HG03442 (cell line): ENCODE data around the gene HMGN4.

Source experiments
- ATAC-seq: cut with Tn5 transposase; IDR thresholded peaks from one replicate; pipeline ENCODE4 v1.9.1; 2021; ENCODE audit warnings: mild to moderate bottlenecking, moderate library complexity; ENCODE audit not compliant: unreplicated experiment

Gene HMGN4

DNA sequence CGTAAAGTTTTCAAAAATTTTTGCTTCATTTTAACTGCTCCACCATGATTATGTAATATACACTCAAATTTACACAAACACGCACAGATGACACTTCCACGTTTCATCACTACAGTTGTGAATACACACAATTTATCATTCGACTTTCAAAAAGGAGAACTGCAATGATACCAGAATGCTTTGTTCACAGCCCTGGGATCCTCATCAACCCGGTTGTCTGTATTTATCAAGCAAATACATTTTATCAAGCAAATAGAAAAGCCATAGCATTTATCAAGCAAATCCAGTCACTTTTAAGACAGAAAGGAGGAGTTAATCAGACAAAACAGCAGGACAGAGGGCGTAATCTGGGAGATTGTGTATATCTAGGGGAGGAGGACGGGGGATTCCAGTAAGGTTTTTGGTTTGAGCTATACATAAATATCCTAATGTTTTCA, 38.3 kb downstream of the HMGN4 start:
- ATAC-seq = no peak

DNA sequence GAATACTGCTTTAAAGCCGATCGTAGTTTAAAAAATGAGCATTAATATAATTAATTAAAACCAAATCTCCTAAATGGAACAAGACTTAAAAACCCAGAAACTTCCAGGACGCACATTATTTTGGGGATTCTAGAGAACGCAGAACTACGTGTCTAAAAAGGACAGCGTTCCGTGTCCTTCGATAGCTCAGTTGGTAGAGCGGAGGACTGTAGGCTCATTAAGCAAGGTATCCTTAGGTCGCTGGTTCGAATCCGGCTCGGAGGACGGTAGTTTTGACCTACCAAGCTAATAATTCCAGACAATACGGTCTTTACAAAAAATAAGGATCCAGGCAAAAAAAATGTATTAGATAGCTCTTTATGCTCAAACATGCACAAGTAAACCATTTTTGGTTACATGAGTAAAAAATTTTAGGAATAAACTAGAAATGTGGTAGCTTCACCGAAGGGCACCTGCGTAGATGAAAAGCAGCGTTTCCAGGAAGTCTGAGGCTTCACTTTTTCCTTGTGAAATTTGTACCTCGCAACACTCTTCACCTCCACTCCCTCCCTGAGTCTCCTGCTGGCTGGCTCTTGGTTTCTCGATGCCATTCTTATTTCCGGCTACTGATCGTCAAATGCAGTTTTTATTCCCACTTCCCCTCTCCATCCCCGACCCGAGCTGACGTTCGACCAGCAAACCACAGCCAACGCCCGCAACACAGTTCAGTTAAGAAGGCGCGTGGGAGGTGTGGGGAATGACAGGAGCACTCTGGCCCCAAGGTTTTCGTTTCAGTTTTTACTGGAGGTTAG, 39.0 kb downstream of the HMGN4 start:
- no peak for ATAC-seq

DNA sequence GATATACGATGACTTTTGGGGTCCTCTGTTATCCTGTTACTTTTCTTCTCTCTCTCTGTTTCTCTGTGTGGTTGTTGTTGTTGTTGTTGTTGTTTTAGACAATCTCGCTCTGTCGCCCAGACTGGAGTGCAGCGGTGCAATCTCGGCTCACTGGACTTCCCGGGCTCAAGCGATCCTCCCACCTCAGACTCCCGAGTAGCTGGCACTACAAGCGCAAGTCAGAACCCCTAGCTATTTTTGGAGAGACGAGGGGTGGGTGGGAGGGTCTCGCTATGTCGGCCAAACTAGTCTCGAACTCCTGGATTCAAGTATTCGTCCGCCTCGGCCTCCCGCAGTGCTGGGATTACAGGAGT, 39.5 kb downstream of the HMGN4 start:
- no peak for ATAC-seq

DNA sequence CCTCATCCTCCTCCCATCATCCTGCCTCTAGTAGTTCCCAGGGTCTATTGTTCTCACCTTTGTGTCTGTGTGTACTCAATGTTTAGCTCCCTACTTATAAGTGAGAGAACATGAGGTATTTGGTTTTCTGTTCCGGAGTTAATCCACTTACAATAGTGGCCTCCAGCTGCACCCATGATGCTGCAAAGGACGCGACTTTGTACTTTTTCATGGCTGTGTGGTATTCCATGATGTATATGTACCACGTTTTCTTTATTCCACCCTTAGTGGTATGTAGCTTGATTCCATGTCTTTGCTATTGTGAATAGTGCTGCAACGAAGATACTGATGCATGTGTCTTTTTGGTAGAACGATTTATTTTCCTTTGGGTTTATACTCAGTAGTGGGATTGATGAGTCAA, 40.1 kb downstream of the HMGN4 start:
- ATAC-seq = no peak

DNA sequence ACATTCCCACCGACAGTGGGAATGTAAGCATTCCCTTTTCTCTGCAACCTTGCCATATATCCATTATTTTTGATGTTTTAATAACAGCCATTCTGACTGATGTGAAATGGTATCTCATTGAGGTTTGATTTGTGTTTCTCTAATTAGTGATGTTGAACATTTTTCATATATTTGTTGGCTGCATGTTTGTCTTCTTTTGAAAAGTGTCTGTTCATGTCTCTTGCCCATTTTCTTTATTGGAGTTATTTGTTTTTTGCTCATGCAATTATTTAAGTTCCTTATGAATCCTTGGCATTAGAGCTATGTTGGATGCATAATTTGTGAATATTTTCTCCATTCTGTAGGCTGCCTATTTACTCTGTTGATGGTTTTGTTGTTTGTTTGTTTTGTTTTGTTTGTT, 40.6 kb downstream of the HMGN4 start:
- no peak for ATAC-seq

DNA sequence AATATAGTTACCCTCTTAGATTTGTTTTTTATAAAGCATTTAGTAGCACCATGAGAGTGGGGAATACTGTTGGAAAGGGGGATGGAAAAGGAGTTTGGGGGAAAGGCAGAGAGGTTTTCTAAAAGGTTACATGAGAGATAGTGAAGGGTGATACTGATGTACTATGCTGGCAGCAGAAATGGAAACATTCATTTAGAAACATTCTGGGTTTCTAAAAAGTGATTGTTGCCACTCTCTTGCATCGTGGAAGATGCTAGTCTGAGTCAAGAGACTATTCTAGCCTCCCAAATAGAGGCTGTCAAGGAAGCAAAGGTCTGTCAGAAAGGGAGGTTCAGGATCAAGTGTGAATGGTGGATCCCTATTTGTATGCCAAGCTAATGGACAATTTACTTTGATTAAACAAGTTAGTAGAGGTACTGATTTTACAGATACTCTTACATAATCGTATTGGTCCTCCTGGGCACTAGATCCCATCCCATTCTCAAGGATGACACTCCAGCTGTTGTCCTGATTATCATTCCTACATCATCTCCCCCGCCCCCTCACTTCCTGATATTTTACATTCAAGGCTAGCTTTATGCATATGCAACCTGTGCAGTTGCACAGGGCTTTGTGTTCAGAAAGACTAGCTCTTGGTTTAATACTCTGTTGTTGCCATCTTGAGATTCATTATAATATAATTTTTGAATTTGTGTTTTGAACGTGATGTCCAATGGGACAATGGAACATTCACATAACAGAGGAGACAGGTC, 43.2 kb downstream of the HMGN4 start:
- ATAC-seq = no peak

DNA sequence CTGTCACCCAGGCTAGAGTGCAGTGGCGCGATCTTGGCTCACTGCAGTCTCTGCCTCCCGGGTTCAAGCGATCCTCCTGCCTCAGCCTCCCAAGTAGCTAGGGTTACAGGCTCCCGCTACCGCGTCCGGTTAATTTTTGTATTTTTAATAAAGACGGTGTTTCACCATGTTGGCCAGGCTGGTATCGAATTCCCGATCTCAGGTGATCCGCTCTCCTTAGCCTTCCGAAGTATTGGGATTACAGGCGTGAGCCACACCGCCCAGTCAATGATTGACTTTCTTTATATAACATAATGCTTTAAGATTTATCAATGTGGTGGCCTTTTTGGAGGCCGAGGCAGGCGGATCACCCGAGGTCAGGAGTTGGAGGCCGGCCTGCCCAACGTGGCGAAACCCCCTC, 50.8 kb downstream of the HMGN4 start:
- ATAC-seq = no peak

DNA sequence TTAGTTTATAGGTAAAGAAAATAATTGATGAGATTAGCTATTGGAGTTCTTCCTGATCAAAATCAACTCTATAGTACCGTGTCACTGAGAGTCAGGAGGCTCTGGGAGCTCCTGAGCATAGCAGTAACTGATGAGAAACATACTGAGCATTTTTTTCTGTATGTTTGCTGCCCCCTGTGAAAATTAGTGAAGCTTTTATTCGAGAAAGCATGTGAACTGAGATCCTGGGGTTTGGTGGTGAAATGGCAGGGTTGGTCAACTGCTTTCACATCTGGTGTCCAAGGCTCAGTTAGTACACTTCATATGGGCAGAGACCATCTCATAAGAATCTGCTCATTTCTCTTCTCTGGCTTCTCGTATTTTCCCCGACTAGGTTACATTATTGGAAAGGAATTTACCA, 54.5 kb downstream of the HMGN4 start:
- no peak for ATAC-seq

DNA sequence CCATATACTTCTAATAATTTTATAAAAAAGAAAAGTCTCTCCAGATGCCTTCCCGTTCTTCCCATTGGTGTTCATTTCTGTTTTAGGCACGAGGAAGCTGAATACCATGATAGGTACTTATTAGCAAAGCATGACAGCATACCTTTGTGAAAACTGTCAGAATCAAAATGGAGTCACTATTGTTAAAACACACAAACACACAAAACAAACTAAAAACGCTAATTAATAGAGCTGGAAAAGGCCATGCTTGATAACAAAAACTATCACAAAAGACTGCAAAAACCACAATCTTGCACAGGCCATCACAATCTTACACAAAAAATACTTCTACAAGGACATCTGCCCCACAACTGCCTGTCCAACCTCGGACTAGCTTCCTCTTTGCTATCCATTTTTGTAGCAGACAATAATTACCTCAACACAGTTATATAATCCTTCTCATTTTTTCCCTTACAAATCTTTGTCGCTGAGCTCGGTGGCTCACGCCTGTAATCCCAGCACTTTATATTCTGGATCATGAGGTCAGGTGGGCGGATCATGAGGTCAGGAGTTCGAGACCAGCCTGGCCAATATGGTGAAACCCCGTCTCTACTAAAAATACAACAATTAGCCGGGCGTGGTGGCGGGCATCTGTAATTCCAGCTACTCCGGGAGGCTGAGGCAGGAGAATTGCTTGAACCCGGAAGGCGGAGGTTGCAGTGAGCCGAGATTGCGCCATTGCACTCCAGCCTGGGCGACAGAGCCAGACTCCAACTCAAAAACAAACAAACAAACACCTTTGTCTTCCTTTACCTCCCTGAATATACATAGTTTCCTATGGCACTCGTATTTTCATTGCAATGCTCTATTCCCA, 55.3 kb downstream of the HMGN4 start:
- no peak for ATAC-seq

DNA sequence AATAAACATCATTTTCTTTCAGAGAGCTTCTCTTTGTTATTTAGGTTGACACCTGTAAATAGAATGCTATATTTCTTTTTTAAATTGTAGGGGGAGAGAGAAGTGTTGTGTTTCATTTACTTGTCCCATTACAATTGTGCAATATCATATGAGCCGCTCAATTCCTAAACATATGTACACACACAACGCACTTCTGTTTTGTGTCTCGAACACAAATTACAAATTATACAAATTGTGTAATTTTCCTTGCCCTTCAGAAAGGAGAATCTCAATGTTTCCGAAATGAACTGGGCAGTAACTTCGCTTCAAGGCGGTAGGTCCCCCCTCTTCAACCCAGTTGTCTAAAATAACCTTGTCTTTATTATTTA, 55.9 kb downstream of the HMGN4 start:
- no peak for ATAC-seq

DNA sequence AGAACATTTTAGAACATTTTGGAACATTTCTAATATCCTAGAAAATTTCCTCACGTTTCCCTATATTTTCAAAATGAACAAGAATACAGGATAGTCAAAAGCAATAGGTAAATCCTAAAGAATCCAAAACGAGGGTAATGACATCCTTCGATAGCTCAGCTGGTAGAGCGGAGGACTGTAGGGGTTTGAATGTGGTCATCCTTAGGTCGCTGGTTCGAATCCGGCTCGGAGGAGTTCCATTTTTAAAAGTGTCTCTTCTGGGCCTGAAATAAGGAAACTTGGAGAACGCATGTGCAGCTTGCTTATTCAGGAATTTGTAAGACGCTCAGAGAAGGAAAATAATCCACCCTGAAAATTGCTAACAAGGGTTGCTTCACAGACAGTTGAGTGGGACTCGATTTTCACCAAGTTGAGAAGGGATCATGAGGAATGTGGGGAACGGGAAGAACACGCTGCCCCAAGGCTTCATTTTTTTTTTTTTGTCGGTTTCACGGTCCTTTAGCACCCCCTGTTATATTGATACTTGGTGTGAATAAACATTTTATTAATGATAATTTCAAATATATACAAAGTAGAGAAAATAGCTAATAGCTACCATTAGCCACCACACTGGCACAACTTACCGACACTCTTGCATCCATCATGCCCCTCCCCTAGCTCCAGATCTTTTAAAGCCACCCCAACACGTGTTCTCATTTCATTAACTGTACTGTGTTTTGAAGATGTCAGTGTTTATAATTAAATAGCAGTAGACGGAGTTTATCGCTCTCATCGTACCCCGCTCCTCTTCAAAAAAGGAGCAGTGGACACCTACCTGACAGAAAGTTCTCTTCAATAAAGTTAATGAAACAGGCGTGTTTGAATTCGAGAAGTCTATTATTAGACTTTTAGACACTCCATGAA, 56.8 kb downstream of the HMGN4 start:
- ATAC-seq = no peak

DNA sequence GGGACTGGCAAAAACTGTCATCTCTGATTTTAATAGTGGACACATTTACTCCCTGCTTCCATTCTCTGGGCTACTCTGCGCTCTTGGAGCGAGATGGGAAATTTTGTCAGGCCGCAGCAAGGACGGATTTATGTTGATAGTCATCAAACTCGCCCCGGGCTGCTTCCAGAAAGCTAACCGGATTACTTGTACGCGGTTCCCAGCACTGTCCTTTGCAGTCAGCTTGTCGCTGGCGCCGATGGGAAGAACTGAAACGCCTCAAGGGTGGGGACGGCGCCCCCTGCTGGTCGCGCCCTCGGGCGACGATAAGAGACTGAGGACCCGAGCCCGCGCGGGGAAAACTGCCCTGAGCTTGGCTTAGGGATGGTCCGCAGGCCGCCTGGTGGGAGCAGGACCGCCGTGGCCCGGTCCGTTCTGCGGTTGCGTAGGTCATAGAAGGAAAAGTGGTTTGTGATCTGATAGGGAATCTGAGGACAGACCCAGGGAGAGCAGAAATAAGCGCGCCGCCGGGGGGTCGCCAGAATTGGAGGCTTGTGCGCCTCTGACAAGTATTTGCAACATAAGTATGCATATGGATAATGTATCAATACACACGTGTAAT, 57.6 kb downstream of the HMGN4 start:
- peak; percentile 52 for ATAC-seq
